ENCODE results near the gene CD48.
"Not testable (repeated sequence)": the region's sequence is repeated elsewhere in the genome, so short reads cannot be mapped to it uniquely, and the experiment has no call there.

The CD48 gene

DNA sequence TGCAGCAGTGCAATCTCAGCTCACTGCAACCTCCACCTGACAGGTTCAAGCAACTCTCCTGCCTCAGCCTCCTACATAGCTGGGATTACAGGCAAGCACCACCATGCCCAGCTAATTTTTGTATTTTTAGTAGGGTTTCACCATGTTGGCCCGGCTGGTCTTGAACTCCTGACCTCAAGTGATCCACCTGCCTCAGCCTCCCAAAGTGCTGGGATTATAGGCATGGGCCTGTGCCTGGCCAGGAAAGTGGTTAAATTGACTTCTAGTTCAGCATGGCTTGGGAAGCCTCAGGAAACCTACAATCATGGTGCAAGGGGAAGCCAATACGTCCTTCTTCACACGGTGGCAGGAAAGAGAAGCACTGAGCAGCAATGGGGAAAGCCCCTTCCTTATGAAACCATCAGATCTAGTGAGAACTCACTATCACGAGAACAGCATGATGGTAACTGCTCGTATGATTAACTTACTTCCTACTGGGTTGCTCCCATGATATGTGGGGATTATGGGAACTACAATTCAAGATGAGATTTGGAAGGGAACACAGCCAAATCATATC lies 981 bp upstream of the CD48 start:
- peak; percentile 30 for DNase-seq

DNA sequence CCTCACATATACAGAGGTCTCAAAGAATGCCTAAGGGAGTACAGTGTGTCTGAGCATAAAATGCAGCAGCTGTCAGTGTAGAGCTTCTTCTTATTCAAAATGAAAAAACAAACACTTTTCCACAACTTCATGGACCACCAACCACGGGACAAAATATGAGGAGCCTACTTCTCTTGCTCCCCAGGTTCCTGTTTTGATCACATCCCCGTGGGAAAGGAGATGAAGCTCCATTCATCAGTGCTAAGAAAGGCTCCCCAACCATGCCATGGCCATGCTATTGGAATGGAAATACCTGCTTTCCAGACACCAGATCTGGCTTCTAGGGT lies 383 bp downstream of the CD48 start:
- DNase-seq = no peak

DNA sequence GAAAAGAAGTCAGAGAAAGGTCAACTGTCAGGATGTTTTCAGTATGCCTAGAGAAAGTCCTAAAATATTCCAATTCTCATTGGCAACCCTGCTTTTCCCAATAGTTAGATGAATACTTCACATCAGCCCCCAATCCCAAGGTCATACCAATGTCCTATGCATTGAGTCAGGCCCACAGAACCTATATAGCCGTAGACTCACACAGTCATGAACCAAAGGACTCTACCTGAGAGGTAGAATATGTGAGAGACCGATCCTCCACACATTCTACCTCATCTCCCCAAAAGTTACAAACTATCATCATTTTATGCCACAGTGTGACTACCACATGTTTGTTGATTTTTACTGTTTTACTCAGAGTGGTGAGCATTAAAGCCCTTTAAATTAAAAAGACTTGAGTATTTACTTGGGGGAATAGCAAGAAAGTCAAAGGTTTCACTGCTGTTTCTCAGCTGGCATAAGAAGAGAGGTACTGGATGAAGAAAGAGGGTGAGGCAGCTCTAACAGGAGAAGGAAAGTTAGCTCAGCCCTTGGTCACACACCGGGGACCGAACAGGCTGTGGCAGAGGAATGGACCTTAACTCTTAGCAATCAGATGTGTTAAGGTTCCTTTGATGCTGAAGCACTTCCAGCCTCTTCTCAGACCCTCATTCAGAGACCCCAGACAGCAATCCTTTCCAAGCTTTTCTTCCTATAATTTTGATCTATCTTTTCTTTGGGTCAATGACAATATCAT lies 937 bp downstream of the CD48 start:
- DNase-seq = no peak

DNA sequence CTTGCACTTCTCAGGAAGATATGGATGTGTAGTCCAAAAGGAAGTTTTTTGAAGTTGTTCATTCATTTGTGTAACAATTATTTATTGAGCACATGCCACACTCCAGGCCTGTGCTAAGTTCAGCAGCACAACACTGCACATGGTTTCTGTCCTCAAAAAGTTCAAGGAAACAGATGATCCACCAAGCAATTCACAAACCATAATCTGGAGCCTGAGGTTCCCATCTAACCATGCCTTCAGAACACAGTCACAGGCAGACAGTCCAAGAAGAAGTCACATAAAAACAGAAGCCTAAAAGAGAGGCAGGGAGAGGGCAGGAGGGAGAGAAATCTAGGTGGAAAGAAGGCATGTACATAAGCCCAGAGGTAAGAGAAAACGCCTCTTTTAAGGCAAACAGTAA lies 1.9 kb downstream of the CD48 start:
- DNase-seq = no peak

DNA sequence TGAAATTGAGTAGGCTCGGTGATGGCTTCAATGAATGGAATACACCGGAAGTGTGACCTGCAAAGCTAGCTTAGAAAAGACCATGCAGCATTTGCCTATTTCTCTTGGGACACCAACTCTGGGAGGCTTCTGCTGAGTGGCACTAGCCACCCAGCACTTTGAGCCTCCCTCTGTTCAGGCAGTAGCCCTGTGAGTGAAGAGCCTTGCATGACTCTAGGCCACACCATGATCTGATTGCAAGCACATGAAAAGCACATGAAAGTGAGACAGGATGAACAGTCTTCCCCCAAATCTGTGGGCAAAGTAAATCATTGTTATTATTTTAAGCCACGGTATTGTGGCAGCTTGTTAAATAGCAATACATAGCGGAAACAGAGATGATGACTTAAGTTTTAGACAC lies 2.8 kb downstream of the CD48 start:
- peak; percentile 21 for DNase-seq

DNA sequence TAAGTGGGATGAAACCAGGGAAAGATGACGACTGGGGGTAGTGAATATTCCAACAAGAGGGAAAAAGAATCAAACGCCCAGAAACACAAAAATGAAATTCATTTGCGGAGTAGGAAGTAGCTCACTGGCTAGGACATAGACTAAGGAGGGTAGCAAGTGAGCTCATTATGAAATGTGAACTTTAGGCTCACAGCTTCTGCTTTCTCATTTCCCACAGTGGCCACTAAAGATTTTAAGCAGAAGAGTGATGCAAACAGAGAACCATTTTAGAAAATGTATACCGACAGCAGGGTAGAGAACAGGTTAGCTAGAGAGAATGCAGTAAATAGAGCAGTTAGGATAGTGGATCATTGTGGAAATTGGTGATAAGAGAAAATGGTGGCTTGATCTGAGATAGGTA lies 3.5 kb downstream of the CD48 start:
- DNase-seq = no peak

DNA sequence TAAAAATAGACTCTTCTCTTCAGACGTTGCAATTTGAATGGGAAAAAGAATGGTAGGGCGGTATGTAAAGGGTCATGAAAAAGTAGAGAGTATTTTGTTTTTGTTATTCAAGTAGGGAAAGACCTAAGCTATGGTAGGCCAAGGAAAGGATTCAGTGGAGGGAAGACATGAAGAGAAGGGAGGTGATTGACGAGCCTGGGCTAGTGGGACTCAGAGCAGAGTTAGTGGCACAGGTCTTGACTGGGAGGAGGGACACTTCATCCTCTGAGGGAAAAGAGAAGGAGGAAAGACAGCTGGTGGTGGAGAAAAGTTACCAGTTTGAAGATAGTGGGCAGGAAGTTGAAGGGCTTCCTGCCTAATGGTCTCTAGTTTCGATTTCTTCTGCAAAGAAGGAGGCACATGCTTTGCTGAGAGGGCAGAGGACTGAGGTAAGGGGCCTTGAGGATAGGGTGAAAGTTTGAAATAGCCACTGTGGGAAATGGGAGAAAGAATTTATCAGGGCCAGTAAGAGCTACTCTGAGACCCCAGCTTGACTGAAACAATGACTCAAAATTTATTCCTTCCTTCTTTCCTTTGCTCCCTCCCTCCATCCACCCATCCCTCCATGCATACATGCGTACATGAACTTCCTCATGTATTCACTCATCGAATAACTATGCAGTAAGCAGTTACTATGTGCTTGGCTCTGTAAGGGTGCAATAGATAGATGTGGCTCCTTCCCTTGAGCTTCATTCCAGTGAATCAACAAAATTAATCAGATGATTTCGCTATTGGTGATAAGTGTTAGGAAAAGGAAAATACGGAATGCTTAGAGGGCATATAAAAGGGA lies 4.2 kb downstream of the CD48 start:
- no peak for DNase-seq

DNA sequence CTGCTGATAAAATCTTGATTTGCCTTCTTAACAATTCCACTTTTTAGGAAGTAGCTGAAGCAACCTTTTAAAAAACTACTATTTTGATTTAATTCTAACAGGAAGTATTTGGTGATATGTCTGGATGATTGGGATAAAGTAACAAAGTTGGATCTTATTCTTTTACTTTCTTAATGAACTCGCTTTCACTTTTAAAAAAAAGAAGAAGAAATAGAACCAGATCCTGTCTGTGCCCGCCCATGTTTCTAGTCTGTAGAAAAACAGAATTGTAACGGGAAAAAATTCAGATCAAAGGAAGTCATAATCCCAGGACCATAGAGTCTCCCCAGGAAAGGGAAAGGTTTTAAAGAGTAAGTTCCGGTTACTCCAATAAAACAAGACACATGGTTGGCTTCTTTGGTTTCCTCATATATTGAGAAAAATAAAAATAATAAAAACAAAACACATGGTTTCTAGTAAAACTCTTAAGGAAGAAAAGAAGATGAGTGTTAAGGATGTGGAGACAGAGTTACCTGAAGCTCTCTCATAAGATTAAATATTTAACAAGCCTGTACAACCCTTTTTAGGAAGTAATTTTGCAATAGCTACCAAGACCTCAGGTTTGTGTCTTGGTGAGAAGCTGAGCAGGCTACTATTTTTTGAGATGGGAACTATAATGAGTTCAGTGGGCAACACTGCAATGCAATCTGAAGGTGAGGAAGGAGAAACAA lies 4.9 kb downstream of the CD48 start:
- no peak for DNase-seq

DNA sequence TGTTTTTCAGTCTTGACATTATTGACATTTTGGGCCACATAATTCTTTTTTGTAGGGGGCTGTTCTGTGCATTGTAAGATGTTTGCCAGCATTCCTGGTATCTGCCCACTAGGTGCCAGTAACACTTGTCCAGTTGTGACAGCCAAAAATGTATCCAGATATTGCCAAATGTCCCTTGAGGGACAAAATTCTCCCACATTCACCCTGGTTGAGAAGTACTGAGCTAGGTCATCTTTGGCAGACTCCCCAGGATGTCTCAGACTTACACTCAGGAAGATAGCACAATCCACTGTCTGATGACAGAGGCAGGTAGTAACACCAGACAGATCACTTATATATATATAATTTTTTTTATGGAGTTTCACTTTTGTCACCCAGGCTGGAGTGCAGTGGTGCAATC lies 5.9 kb downstream of the CD48 start:
- DNase-seq = no peak

DNA sequence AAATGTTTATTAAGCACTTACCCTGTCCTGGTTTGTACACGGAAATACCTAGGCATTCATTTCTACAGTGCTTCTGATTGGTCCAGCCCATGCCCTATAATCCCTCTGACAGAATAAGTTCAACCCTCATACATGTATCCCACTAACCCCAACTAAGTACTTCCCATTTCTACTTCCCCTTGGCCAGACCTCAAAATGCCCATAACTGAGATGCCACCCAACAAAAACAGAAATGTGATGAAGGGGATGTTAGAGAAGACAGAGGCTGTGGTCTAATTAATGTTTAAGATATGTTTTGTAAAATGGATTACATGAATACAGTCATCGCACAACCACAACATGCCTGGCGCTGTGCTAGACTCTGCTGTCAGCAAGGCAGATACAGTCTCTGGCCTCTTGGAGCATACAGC lies 6.4 kb downstream of the CD48 start:
- DNase-seq = not testable (repeated sequence)

DNA sequence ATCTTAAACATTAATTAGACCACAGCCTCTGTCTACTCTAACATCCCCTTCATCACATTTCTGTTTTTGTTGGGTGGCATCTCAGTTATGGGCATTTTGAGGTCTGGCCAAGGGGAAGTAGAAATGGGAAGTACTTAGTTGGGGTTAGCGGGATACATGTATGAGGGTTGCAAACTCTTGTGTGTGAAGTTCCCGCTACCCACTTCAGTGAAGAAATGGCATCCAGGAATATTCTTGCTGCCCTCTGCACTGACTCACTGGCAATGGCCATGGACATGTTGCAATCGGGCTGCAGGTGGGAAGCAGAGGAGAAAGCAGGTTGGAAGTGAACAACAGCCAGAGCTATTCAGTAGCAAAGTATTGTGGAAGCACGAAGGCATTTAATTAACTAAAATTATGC lies 7.4 kb downstream of the CD48 start:
- DNase-seq = no peak

DNA sequence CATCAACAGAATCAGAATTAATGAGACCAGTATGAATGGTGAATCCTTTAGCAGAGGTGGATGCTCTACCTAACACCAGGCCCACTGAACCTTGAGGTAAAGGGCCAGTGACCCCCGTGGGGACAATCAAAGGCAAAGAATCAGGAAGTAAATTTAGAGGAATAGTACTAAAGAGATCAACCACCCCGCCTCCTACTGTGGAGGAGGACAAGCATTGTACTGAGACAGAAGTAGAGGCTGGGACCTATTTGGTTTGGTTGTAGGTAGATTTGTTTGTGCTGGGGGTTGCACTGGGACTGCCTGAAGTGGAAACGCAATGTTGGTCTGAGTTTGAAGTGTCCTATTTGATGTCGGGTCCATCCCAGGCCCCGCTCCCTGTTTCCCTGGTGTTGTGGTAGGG lies 9.5 kb downstream of the CD48 start:
- DNase-seq = no peak

DNA sequence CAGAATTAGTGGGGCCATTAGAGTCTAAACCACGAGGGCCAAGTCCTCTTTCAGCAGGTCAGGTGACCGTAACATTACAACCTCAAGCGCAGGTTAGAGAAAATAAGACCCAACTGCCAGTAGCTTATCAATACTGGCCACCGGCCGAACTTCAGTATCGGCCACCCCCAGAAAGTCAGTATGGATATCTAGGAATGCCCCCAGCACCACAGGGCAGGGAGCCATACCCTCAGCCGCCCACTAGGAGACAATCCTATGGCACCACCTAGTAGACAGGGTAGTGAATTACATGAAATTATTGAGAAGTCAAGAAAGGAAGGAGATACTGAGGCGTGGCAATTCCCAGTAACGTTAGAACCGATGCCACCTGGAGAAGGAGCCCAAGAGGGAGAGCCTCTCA lies 19.2 kb downstream of the CD48 start:
- DNase-seq = not testable (repeated sequence)

DNA sequence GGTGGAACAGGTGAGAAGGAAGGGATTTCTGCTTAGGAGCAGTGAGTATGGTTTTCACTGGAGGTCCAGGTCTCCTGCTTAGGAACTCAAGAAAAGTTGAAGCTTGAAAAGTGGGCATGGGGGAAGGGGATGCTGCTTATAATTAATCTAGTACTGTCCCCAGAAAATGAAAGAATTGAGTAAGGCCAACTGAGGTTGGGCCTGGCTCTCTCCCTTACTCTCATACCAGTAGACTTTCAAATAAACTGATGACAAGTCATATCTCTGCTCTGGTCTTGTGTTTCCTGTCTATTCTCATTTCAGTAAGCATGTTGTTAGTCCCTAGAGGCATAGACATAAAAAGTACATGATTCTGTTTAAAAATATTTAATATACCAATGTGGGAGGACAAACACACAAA lies 26.4 kb downstream of the CD48 start:
- no peak for DNase-seq

DNA sequence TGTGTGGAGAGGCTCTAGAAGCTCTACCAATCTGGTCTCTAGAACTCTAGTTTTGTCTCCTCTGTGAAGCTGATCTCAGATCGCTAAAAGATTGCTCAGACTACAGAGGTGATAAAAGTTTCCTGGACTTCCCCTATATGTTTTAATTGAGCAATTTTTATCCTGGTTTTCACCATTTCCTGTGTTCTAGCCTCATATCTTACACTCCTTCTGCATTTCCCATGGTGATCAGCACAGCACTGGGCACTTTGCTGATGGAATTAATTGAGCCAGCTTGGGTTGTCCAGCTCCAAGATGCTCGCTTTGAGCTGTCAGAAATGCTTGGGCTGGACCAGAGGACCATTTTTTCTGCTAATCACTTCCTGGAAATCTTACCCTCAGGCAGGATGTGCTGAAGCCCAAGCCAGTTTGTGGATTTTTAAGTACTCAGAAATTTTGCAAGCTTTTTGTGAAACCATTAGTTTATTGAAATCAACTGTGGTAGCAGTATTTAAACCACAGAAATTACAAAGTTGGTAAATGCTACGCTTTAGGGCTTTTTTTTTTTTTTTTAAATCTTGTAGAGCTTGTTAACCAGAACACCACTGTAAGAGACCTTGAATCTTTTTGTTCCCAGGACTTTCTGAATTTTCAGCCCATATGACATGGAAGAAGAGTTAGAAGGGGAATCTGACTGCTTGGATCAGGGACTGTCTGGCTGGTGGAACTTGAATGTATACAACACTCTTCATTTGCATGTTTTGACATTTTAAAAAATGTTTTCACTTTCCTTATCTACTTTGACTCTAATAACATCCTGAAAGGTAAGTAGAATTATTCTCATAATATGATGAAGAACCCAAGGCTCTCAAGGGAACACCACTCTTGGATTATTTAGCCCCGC lies 28.4 kb downstream of the CD48 start:
- DNase-seq = no peak

DNA sequence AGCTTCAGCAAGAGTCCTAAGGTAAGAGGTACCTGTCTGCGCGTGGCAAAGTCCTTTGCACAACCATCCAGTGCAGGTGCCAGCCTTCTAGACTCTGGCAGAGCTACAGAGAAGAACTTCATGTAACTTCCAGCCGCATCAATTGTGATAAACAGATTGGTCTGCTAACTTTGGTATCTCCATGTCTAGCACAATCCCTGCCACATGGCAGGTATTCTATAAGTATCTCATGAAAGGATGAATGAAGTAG lies 29.8 kb downstream of the CD48 start:
- DNase-seq = no peak

DNA sequence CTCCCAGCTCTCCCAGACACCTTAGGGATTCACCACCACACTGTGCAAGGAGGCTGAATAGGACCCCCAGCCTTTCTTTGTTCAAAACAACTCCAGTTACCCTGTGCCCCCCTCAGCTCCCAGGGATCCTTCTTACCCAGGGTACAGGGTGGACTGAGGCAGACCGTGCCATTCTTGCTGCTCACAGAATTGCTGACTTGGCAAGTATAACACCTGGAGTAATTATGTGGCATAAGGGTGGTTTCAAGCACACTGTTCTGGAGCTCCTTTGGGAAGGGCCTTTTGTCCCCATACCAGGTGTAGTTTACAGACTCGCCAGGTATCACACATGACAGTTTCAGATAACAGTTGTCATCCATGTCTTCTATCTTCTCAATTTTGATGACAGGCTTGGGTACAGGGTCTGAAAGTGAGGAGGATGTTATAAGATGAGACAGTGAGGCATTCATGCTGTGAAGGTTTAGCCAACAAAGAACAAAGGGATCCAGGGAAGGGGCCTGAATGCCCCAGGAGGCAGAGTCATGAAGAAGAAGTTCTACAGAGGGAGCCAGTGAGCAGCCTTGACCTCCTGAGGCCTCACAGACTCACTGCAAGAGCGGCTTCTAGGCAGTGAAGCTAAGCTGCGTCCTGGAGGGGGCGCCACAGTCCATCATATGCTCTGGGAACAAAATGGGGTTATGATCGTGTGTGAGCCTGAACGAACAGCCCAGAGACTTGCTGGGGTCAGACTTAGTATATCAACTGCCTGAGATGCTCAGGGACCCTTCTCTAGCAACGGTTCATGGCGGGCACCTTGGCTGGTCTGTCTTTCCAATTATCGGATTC lies 30.3 kb downstream of the CD48 start:
- peak; percentile 85 for DNase-seq

DNA sequence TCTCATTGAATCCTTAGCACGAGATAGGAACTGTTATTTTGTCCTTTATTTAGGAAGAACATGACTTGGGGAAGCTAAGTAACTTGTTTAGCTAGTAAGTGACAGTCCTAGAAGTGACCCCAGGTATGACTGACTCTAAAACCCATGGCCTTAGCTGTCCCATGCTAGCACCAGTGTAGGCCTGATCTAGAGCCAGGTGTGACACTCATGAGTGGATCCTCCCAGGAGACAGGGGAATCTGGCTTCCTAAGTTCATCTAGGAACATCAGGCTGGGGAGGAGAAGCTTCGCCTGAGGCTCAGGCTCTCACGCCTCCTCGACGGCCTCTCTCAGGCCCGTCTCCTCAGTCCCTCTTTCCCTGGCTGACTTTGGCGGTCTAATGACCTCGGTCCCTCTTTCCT lies 31.2 kb downstream of the CD48 start:
- no peak for DNase-seq

DNA sequence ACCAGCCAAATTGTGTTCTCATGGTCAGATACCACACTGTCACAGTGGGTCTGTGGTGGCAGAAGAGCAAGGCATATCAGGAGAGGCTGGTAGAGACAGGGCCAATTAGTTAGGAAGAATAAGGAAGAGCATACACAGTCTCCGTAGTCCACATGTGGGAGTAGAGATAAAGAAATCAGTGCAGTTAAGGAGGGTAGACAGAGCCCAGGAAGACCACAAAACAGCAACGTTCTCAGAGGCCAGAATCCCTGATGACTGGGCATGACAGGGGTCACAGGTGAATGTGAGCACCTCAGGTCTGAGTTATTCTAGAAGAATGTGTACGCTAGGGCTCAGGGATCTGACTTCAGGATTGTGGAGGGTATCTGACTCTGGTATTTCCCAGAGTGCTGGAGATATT lies 31.7 kb downstream of the CD48 start:
- no peak for DNase-seq

DNA sequence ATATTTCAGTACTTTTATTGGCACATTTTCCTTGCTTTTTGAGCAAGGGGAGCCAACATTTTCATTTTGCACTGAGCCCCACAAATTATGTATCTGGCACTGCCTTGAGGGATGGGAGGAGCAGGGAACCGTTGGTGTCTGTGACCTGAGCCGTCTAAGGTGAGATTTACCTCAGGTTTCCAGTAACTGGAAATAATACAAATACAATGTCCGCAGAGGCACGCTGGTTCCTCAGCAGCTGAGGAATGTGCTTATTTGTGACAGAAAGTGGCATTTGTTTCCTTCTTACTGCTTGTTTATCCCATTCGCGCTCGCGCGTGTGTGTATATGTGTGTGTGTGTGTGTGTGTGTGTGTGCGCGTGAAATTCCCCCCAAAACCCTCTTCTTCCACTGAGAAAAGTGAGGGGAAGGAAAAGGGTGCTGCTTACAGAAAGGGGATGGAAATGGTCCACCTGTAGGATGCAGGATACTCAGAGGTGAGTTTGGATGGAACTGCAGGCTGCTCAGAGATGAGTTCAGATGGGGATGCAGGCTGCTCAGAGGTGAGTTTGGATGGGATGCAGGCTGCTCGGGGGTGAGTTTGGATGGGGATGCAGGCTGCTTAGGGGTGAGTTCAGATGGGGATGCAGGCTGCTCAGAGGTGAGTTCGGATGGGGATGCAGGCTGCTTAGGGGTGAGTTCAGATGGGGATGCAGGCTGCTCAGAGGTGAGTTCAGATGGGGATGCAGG lies 34.6 kb downstream of the CD48 start:
- no peak for DNase-seq

All from effector CD4-positive, alpha-beta T cell (primary cell).